Spleen (tissue), 7 donors: ENCODE measurements around the gene NFYA.

Source experiments
- CTCF ChIP-seq, 11 experiments: fragments of 200-600 bp in 7 of 11; fragments of 450-650 bp in 4 of 11; sonication (generic) in 4 of 11; IDR thresholded peaks in 8 of 11; conservative IDR thresholded peaks in 3 of 11; 1 replicate in 7 of 11; 2 replicates in 4 of 11; pipeline versions ENCODE4 v1.4.0 to v1.8.0; 2016 to 2021; ENCODE audit warnings: antibody characterized with exemption in 11 of 11, inconsistent platforms in 4 of 11, mild to moderate bottlenecking in 1 of 11
- POLR2A ChIP-seq, 3 donors: fragments of 450-650 bp; IDR thresholded peaks; one replicate each; pipeline ENCODE4 v1.5.1; 2017; ENCODE audit warnings: antibody characterized with exemption in 3 of 3, mild to moderate bottlenecking in 1 of 3
- donor health status: DM: no; HTN: no; CAD: no; lungs with moderate emphysema.
- donor health status: DM: no; HTN: no; CAD: no.
- donor health status: DM: no; HTN: no; CAD: no.

- TF ChIP-seq CTCF (IDR thresholded peaks at IDR 0.05 in 8 of 11, conservative IDR thresholded peaks at IDR 0.05 in 3 of 11), result no peak
- no peak for TF ChIP-seq POLR2A (IDR thresholded peaks at IDR 0.05)
Observed at GRCh38 chr6:41051873-41052272, 20.9 kb upstream of the NFYA start.
